HEK293 (cell line): Measurements from ENCODE around the gene MGAT4B.

Source experiments
- ATF2 ChIP-seq: fragments of 450-650 bp; formaldehyde crosslinking; IDR thresholded peaks from 2 replicates; pipeline ENCODE4 v1.5.1; 2016; ENCODE audit warnings: missing biosample characterization, missing genetic modification characterization, low read depth
- BCL11A ChIP-seq: fragments of 450-650 bp; formaldehyde crosslinking; IDR thresholded peaks from 2 replicates; pipeline ENCODE4 v1.5.1; 2016; ENCODE audit warnings: low read depth, missing biosample characterization, missing genetic modification characterization
- HIC1 ChIP-seq: fragments of 450-650 bp; formaldehyde crosslinking; IDR thresholded peaks from 2 replicates; pipeline ENCODE4 v1.5.1; 2016; ENCODE audit warnings: missing biosample characterization, missing genetic modification characterization
- HOXA7 ChIP-seq: sonication (generic); formaldehyde crosslinking; IDR thresholded peaks from 2 replicates; pipeline ENCODE4 v1.8.1; 2022; ENCODE audit warnings: missing genetic modification reagents, borderline replicate concordance
- KLF16 ChIP-seq: fragments of 450-650 bp; formaldehyde crosslinking; IDR thresholded peaks from 2 replicates; pipeline ENCODE4 v1.5.1; 2017; ENCODE audit warnings: missing biosample characterization, missing genetic modification characterization
- PRDM4 ChIP-seq: fragments of 450-650 bp; formaldehyde crosslinking; IDR thresholded peaks from 2 replicates; pipeline ENCODE4 v1.5.1; 2017; ENCODE audit warnings: missing biosample characterization, missing genetic modification characterization
- YY2 ChIP-seq: fragments of 450-650 bp; formaldehyde crosslinking; IDR thresholded peaks from 2 replicates; pipeline ENCODE4 v1.5.1; 2016; ENCODE audit warnings: missing biosample characterization, missing genetic modification characterization
- ZBTB10 ChIP-seq: fragments of 450-650 bp; formaldehyde crosslinking; IDR thresholded peaks from 2 replicates; pipeline ENCODE4 v1.5.1; 2016; ENCODE audit warnings: missing biosample characterization, missing genetic modification characterization
- ZBTB48 ChIP-seq: fragments of 450-650 bp; formaldehyde crosslinking; IDR thresholded peaks from 2 replicates; pipeline ENCODE4 v1.5.1; 2016; ENCODE audit warnings: missing biosample characterization, missing genetic modification characterization
- ZBTB6 ChIP-seq: fragments of 450-650 bp; formaldehyde crosslinking; IDR thresholded peaks from 2 replicates; pipeline ENCODE4 v1.5.1; 2017; ENCODE audit warnings: missing biosample characterization, missing genetic modification characterization
- ZFP37 ChIP-seq: fragments of 450-650 bp; formaldehyde crosslinking; IDR thresholded peaks from 2 replicates; pipeline ENCODE4 v1.5.1; 2016; ENCODE audit warnings: missing biosample characterization, missing genetic modification characterization
- ZNF132 ChIP-seq: fragments of 450-650 bp; formaldehyde crosslinking; IDR thresholded peaks from 2 replicates; pipeline ENCODE4 v1.5.1; 2017; ENCODE audit warnings: missing biosample characterization, missing genetic modification characterization, borderline replicate concordance
- ZNF239 ChIP-seq: fragments of 450-650 bp; formaldehyde crosslinking; IDR thresholded peaks from 2 replicates; pipeline ENCODE4 v1.5.1; 2016; ENCODE audit warnings: missing biosample characterization, missing genetic modification characterization
- ZNF274 ChIP-seq, 2 experiments: fragments of 200-500 bp in 1 of 2; fragments of 450-650 bp in 1 of 2; sonication (Bioruptor generic) in 1 of 2; formaldehyde crosslinking in 1 of 2; IDR thresholded peaks; 2 replicates each; pipeline versions ENCODE4 v1.5.1 to v1.6.1; 2014 to 2016; ENCODE audit warnings: borderline replicate concordance in 1 of 2, inconsistent platforms in 1 of 2, low read length in 1 of 2, missing biosample characterization in 1 of 2, missing genetic modification characterization in 1 of 2
- ZNF311 ChIP-seq: fragments of 450-650 bp; formaldehyde crosslinking; IDR thresholded peaks from 2 replicates; pipeline ENCODE4 v1.5.1; 2017; ENCODE audit warnings: missing biosample characterization, missing genetic modification characterization, borderline replicate concordance
- ZNF404 ChIP-seq: fragments of 450-650 bp; formaldehyde crosslinking; IDR thresholded peaks from 2 replicates; pipeline ENCODE4 v1.5.1; 2017; ENCODE audit warnings: missing biosample characterization, missing genetic modification characterization
- ZNF416 ChIP-seq: fragments of 450-650 bp; formaldehyde crosslinking; IDR thresholded peaks from 2 replicates; pipeline ENCODE4 v1.5.1; 2016; ENCODE audit warnings: missing biosample characterization, missing genetic modification characterization
- ZNF521 ChIP-seq: fragments of 450-650 bp; formaldehyde crosslinking; IDR thresholded peaks from 2 replicates; pipeline ENCODE4 v1.5.1; 2017; ENCODE audit warnings: missing biosample characterization, mild to moderate bottlenecking, missing genetic modification characterization
- ZNF585B ChIP-seq: fragments of 450-650 bp; formaldehyde crosslinking; IDR thresholded peaks from 2 replicates; pipeline ENCODE4 v1.5.1; 2016; ENCODE audit warnings: missing biosample characterization, missing genetic modification characterization
- ZNF654 ChIP-seq: fragments of 450-650 bp; formaldehyde crosslinking; IDR thresholded peaks from 2 replicates; pipeline ENCODE4 v1.5.1; 2016; ENCODE audit warnings: low read depth, missing biosample characterization, missing genetic modification characterization
- ZNF658 ChIP-seq: fragments of 450-650 bp; formaldehyde crosslinking; IDR thresholded peaks from 2 replicates; pipeline ENCODE4; 2016; ENCODE audit warnings: missing biosample characterization, missing genetic modification characterization
- ZNF660 ChIP-seq: fragments of 450-650 bp; IDR thresholded peaks from 2 replicates; pipeline ENCODE4 v1.5.1; 2018; ENCODE audit warnings: missing biosample characterization, mild to moderate bottlenecking, missing genetic modification characterization
- ZNF692 ChIP-seq: fragments of 450-650 bp; formaldehyde crosslinking; IDR thresholded peaks from 2 replicates; pipeline ENCODE4 v1.5.1; 2016; ENCODE audit warnings: missing biosample characterization, missing genetic modification characterization
- ZSCAN30 ChIP-seq: fragments of 450-650 bp; IDR thresholded peaks from 2 replicates; pipeline ENCODE4 v1.5.1; 2018; ENCODE audit warnings: missing biosample characterization, mild to moderate bottlenecking, missing genetic modification characterization, moderate library complexity
- ZSCAN4 ChIP-seq: fragments of 450-650 bp; formaldehyde crosslinking; IDR thresholded peaks from 2 replicates; pipeline ENCODE4 v1.5.1; 2017; ENCODE audit warnings: missing biosample characterization, missing genetic modification characterization

MGAT4B gene

GRCh38 chr5:179820483-179821297 lies 14.0 kb upstream of the MGAT4B start, which contains the start of gene SQSTM1 (continued):
- TF ChIP-seq ZBTB48 (tag by site-specific recombination) (0 out of 2 replicates have a peak, but pooled peaks have one; percentile 63), ZBTB6 (no peak; the same call in 1 of the 2 replicates), ATF2 (tag by site-specific recombination) (no peak), ZNF132 (tag by site-specific recombination) (no peak), HOXA7 (CRISPR knock-in tag) (no peak), ZNF521 (tag by site-specific recombination) (no peak), ZNF311 (tag by site-specific recombination) (no peak), PRDM4 (peak; percentile 51; the same call in 1 of the 2 replicates), ZNF416 (tag by site-specific recombination) (no peak), BCL11A (tag by site-specific recombination) (peak; percentile 94), ZBTB10 (tag by site-specific recombination) (peak; percentile 93), ZSCAN30 (peak; percentile 34; the same call in 1 of the 2 replicates), HIC1 (tag by site-specific recombination) (peak; percentile 13), ZSCAN4 (tag by site-specific recombination) (no peak), ZNF585B (tag by site-specific recombination) (no peak), ZFP37 (tag by site-specific recombination) (peak; percentile 83; the same call in 1 of the 2 replicates), YY2 (tag by site-specific recombination) (peak; percentile 59), ZNF239 (tag by site-specific recombination) (no peak), ZNF654 (tag by site-specific recombination) (no peak), ZNF660 (tag by site-specific recombination) (peak; percentile 91), KLF16 (tag by site-specific recombination) (peak; percentile 79), ZNF274 (IDR thresholded peaks at IDR 0.05; ENCODE audit: low read length) (no peak), ZNF274 (tag by site-specific recombination; IDR thresholded peaks at IDR 0.05; ENCODE audit: borderline replicate concordance) (no peak), ZNF404 (tag by site-specific recombination) (no peak), ZNF692 (tag by site-specific recombination) (peak; percentile 69; the same call in 1 of the 2 replicates), ZNF658 (tag by site-specific recombination) (no peak)
